Duodenal mucosa (tissue), 2 donors: ENCODE measurements around the gene RNF223.
"Not testable (repeated sequence)": the region's sequence is repeated elsewhere in the genome, so short reads cannot be mapped to it uniquely, and the experiment has no call there.

Experiments
- H3K27ac ChIP-seq: one replicate; pipeline ENCODE4 v1.7.0; 2013; ENCODE audit warnings: low read depth, low read length
- H3K27me3 ChIP-seq, 2 donors: one replicate each; pipeline ENCODE4 v1.7.0; 2013; ENCODE audit warnings: low read length in 2 of 2, control low read depth in 1 of 2; ENCODE audit not compliant: insufficient read depth in 2 of 2, control insufficient read depth in 1 of 2
- H3K36me3 ChIP-seq, 2 donors: one replicate each; pipeline ENCODE4 v1.7.0; 2013; ENCODE audit warnings: low read length in 2 of 2, control low read depth in 1 of 2; ENCODE audit not compliant: insufficient read depth in 2 of 2, control insufficient read depth in 1 of 2
- H3K4me1 ChIP-seq, 2 donors: one replicate each; pipeline ENCODE4 v1.7.0; 2013; ENCODE audit warnings: low read length in 2 of 2, control low read depth in 1 of 2; ENCODE audit not compliant: insufficient read depth in 2 of 2, control insufficient read depth in 1 of 2
- H3K4me3 ChIP-seq, 2 donors: one replicate each; pipeline ENCODE4 v1.7.0; 2013; ENCODE audit warnings: low read length in 2 of 2, low read depth in 1 of 2
- H3K9ac ChIP-seq, 2 donors: one replicate each; pipeline ENCODE4 v1.7.0; 2013; ENCODE audit warnings: low read length in 2 of 2, low read depth in 1 of 2
- H3K9me3 ChIP-seq, 2 donors: one replicate each; pipeline ENCODE4 v1.7.0; 2013; ENCODE audit warnings: low read length in 2 of 2, control low read depth in 1 of 2; ENCODE audit not compliant: control insufficient read depth in 1 of 2

Gene RNF223

DNA sequence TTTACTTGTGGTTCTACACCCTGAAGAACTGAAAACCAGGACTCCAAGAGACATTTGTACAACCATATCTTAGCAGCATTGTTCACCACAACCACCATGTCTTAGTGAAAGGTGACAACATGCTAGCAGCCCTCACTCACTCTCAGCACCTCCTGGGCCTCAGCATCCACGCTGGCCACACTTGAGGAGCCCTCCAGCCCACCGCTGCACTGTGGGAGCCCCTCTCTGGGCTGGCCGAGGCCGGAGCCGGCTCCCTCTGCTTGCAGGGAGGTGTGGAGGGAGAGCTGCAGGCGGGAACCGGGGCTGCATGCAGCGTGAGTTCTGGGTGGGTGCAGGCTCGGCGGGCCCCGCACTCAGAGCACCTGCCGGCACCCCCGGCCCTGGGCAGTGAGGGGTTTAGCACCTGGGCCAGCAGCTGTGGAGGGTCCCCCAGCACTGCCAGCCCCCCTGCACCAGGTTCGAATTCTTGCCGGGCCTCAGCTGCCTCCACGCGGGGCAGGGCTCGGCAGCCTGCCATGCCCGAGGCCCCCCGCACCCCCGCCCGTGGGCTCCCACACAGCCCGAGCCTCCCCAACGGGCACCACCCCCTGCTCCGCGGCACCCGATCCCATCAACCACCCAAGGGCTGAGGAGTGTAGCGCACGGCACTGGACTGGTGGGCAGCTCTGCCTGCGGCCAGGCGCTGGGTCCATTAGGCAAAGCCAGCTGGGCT, 32.6 kb upstream of the RNF223 start:
- Histone ChIP-seq H3K9ac (no peak overlapping the region), H3K4me1 (no peaks in the 10 kb centered on the region), H3K27ac (no peak overlapping the region), H3K9me3 (no peaks in the 10 kb centered on the region), H3K36me3 (no peaks in the 10 kb centered on the region), H3K4me3 (no peak overlapping the region), H3K27me3 (no peaks in the 10 kb centered on the region)

DNA sequence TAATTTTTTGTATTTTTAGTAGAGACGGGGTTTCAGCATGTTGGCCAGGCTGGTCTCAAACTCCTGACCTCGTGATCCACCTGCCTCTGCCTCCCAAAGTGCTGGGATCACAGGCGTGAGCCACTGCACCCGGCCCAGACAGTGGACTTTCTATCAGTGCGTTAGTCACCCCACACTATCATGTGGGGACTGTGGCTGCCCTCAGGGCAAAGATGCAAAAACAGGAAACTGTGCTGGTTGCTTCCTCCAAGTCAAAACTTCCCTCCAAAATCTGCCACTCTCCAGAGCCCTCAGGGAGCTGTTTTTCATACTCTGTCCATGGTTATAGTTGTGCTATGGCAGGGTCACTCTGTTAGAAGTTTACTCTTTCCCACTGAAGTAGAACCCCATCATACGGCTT, 30.0 kb upstream of the RNF223 start:
- H3K9ac ChIP-seq, H3K4me1 ChIP-seq, H3K27ac ChIP-seq, H3K4me3 ChIP-seq, H3K36me3 ChIP-seq, H3K27me3 ChIP-seq, H3K9me3 ChIP-seq: not testable (repeated sequence)

DNA sequence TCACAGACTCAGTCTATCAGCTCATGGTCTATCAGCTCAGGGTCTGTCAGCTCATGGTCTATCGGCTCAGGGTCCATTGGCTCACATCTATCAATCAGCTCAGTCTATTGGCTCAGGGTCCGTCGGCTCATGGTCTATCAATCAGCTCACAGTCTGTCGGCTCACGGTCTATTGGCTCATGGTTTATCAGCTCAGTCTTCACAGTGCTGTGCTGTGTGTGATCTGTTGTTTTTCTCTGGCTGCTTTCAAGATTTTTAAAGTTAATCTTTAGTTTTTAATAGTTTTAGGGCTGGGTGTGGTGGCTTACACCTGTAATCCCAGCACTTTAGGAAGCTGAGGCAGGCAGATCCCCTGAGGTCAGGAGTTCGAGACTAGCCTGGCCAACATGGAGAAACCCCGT, 27.4 kb upstream of the RNF223 start:
- Histone ChIP-seq H3K27me3 (no peaks in the 10 kb centered on the region), H3K36me3 (no peaks in the 10 kb centered on the region), H3K4me1 (no peaks in the 10 kb centered on the region), H3K27ac (no peak overlapping the region), H3K9ac (no peak overlapping the region), H3K4me3 (no peak overlapping the region), H3K9me3 (no peaks in the 10 kb centered on the region)

- H3K9ac ChIP-seq: no peak overlapping the region
- H3K9me3 ChIP-seq: no peaks in the 10 kb centered on the region
- no peaks in the 10 kb centered on the region for H3K27me3 ChIP-seq
- no peak overlapping the region for H3K4me3 ChIP-seq
- no peaks in the 10 kb centered on the region for H3K4me1 ChIP-seq
- no peak overlapping the region for H3K27ac ChIP-seq
- H3K36me3 ChIP-seq: no peaks in the 10 kb centered on the region
Measured at GRCh38 chr1:1100296-1100695, 26.2 kb upstream of the RNF223 start.

GRCh38 chr1:1099506-1100183, 25.5 kb upstream of the RNF223 start:
- H3K4me1 ChIP-seq: no peaks in the 10 kb centered on the region
- no peaks in the 10 kb centered on the region for H3K36me3 ChIP-seq
- H3K27ac ChIP-seq: no peak overlapping the region
- no peak overlapping the region for H3K9ac ChIP-seq
- no peaks in the 10 kb centered on the region for H3K9me3 ChIP-seq
- H3K27me3 ChIP-seq: no peaks in the 10 kb centered on the region
- H3K4me3 ChIP-seq: no peak overlapping the region

DNA sequence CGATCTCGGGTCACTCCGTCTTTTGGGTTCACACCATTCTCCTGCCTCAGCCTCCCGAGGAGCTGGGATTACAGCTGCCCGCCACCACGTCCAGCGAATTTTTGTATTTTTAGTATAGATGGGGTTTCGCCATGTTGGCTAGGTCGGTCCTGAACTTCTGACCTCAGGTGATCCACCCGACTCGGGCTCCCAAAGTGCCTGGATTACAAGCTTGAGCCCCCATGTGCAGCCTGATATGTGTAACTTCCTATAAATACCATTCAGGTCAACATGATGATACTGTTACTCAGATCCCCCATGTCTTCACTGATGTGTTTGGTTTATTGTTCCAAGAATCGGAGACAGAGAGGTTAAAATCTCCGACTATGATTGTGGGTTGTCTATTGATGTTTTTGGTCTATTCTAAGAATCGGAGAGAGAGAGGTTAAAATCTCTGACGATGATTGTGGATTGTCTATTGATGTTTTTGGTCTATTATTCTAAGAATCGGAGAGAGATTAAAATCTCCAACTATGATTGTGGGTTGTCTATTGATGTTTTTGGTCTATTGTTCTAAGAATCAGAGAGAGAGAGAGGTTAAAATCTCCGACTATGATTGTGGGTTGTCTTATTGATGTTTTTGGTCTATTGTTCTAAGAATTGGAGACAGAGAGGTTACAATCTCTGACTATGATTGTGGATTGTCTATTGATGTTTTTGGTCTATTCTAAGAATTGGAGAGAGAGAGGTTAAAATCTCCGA, 24.7 kb upstream of the RNF223 start:
- H3K9me3 ChIP-seq: no peaks in the 10 kb centered on the region
- H3K27ac ChIP-seq: no peak overlapping the region
- no peaks in the 10 kb centered on the region for H3K27me3 ChIP-seq
- no peaks in the 10 kb centered on the region for H3K36me3 ChIP-seq
- no peaks in the 10 kb centered on the region for H3K4me1 ChIP-seq
- H3K9ac ChIP-seq: no peak overlapping the region
- H3K4me3 ChIP-seq: no peak overlapping the region

DNA sequence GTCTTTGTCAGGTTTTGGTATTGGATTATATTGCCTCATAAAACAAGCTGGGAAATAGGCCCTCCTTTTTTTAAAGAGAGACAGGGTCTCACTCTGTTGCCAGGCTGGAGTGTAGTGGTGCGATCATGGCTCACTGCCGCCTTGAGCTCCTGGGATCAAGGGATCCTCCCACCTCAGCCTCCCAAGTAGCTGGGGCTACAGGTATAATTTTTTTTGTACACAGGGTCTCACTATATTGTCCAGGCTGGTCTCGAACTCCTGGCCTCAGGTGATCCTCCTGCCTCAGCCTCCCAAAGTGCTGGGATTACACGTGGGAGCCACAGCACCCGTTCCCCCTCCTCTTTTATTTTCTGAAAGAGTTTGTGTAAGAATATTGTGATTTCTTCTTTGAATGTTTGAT, 22.0 kb upstream of the RNF223 start:
- not testable (repeated sequence) for H3K4me1 ChIP-seq, H3K4me3 ChIP-seq, H3K9me3 ChIP-seq, H3K36me3 ChIP-seq, H3K9ac ChIP-seq, H3K27me3 ChIP-seq, H3K27ac ChIP-seq

- Histone ChIP-seq H3K4me3 (no peak overlapping the region), H3K36me3 (no peaks in the 10 kb centered on the region), H3K9me3 (no peaks in the 10 kb centered on the region), H3K27ac (no peak overlapping the region), H3K4me1 (no peaks in the 10 kb centered on the region), H3K27me3 (no peaks in the 10 kb centered on the region), H3K9ac (no peak overlapping the region)
Measured at GRCh38 chr1:1094981-1095380, 20.9 kb upstream of the RNF223 start.

GRCh38 chr1:1093610-1093943, 19.5 kb upstream of the RNF223 start:
- Histone ChIP-seq H3K9me3 (no peaks in the 10 kb centered on the region), H3K36me3 (no peaks in the 10 kb centered on the region), H3K27me3 (no peaks in the 10 kb centered on the region), H3K9ac (no peak overlapping the region), H3K27ac (no peak overlapping the region), H3K4me3 (no peak overlapping the region), H3K4me1 (no peaks in the 10 kb centered on the region)

- Histone ChIP-seq H3K27ac (no peak overlapping the region), H3K36me3 (no peaks in the 10 kb centered on the region), H3K9ac (no peak overlapping the region), H3K27me3 (no peaks in the 10 kb centered on the region), H3K4me1 (no peaks in the 10 kb centered on the region), H3K4me3 (no peak overlapping the region), H3K9me3 (no peaks in the 10 kb centered on the region)
Measured at GRCh38 chr1:1092894-1093609, 18.9 kb upstream of the RNF223 start.
